HCT116 (cell line): Measurements from ENCODE around the gene SHH. TPM values are rescaled to one million over a fixed set of nuclear protein-coding genes. Genes with fewer than 3 reads are reported as not detected.

Experiments
- ATAC-seq: fragments of 200-7000 bp; cut with Tn5 transposase; 2 replicates; pipeline ENCODE4 v1.9.1; 2020; ENCODE audit warnings: mild to moderate bottlenecking, moderate library complexity
- BruUV-seq: library from RNA; stranded (reverse); fragments of 400-500 nt; replicated peaks from 2 replicates; lab custom pipeline; 2021; lab: Mats Ljungman, UMichigan
- CTCF ChIA-PET: fragments of 300-600 bp; sonication (Branson Sonifier 250); formaldehyde crosslinking; loops from one replicate; lab custom pipeline; 2021; ENCODE audit warnings: antibody characterized with exemption; lab: Charles Lee
- POLR2A ChIA-PET: fragments of 300-600, 350-600 bp; sonication (Branson Sonifier 250); formaldehyde crosslinking; loops from one replicate; lab custom pipeline; 2021; ENCODE audit warnings: antibody characterized with exemption; lab: Charles Lee
- RAD21 ChIA-PET, 2 experiments: fragments of 300-600 bp; sonication (Branson Sonifier 250); formaldehyde crosslinking; loops; one replicate each; lab custom pipeline; 2023; ENCODE audit warnings: low total read pairs in 2 of 2; ENCODE audit not compliant: uncharacterized antibody in 2 of 2, unreplicated experiment in 2 of 2, low non-redundant PET in 1 of 2; lab: Charles Lee
- DNase-seq: peaks from one replicate; pipeline ENCODE4 v3.0.0-alpha.2; 2010; ENCODE audit warnings: low read depth, low spot score
- H2AFZ ChIP-seq: fragments of 200-600 bp; shearing (Covaris generic), sonication (generic); 2 replicates; pipeline ENCODE4 v1.6.1; 2017; ENCODE audit warnings: low read depth, mixed run types, mixed read lengths, antibody characterized with exemption, low read length; ENCODE audit not compliant: poor library complexity, severe bottlenecking
- H3K27ac ChIP-seq: 2 replicates; pipeline ENCODE4 v1.5.1; 2012; ENCODE audit warnings: low read depth, low read length
- H3K27me3 ChIP-seq: fragments of 200-600 bp; sonication (generic); 2 replicates; pipeline ENCODE4 v1.6.1; 2016; ENCODE audit warnings: mixed run types, low read length, mixed read lengths; ENCODE audit not compliant: insufficient read depth
- H3K36me3 ChIP-seq, 2 experiments: fragments of 200-500 bp in 1 of 2; fragments of 200-600 bp in 1 of 2; sonication (Bioruptor generic) in 1 of 2; sonication (generic) in 1 of 2; 2 replicates each; pipeline versions ENCODE4 v1.5.1 to v1.6.1; 2014 to 2016; ENCODE audit warnings: low read length in 2 of 2, inconsistent platforms in 1 of 2, mixed read lengths in 1 of 2, mixed run types in 1 of 2; ENCODE audit not compliant: insufficient read depth in 2 of 2, control insufficient read depth in 1 of 2
- H3K4me1 ChIP-seq, 2 experiments: fragments of 200-600 bp in 1 of 2; sonication (generic) in 1 of 2; 2 replicates each; pipeline versions ENCODE4 v1.5.1 to v1.6.1; 2012 to 2017; ENCODE audit warnings: low read length in 2 of 2, inconsistent platforms in 1 of 2, mild to moderate bottlenecking in 1 of 2, mixed read lengths in 1 of 2, mixed run types in 1 of 2, moderate library complexity in 1 of 2; ENCODE audit not compliant: insufficient read depth in 2 of 2, control insufficient read depth in 1 of 2
- H3K4me2 ChIP-seq: fragments of 200-600 bp; sonication (generic); 2 replicates; pipeline ENCODE4 v1.6.1; 2017; ENCODE audit warnings: mixed run types, low read length, mixed read lengths
- H3K4me3 ChIP-seq, 2 experiments: fragments of 200-600 bp in 1 of 2; sonication (generic) in 1 of 2; replicated peaks in 1 of 2; 2 replicates each; pipeline ENCODE4 v1.5.1; 2011 to 2016; ENCODE audit warnings: low read length in 2 of 2, control low read depth in 1 of 2, low read depth in 1 of 2, mild to moderate bottlenecking in 1 of 2, mixed read lengths in 1 of 2, mixed run types in 1 of 2
- H3K79me2 ChIP-seq: fragments of 200-600 bp; sonication (generic); 2 replicates; pipeline ENCODE4 v1.6.1; 2017; ENCODE audit warnings: mild to moderate bottlenecking, mixed run types, low read length, moderate library complexity, mixed read lengths; ENCODE audit not compliant: insufficient read depth
- H3K9ac ChIP-seq: fragments of 200-600 bp; sonication (generic); 2 replicates; pipeline ENCODE4 v1.6.1; 2016; ENCODE audit warnings: low read length, mixed read lengths
- H3K9me2 ChIP-seq: fragments of 200-600 bp; sonication (generic), shearing (Covaris generic); 2 replicates; pipeline ENCODE4 v1.6.1; 2017; ENCODE audit warnings: mixed run types, mild to moderate bottlenecking, moderate library complexity; ENCODE audit not compliant: insufficient read depth
- H3K9me3 ChIP-seq, 2 experiments: fragments of 200-500 bp in 1 of 2; fragments of 200-600 bp in 1 of 2; sonication (Bioruptor generic) in 1 of 2; sonication (generic) in 1 of 2; 2 replicates each; pipeline ENCODE4 v1.6.1; 2014 to 2017; ENCODE audit warnings: low read length in 2 of 2, mixed read lengths in 2 of 2, inconsistent platforms in 1 of 2, low read depth in 1 of 2, mild to moderate bottlenecking in 1 of 2, mixed run types in 1 of 2, moderate library complexity in 1 of 2; ENCODE audit not compliant: control insufficient read depth in 1 of 2, insufficient read depth in 1 of 2
- H4K20me1 ChIP-seq: fragments of 200-600 bp; sonication (generic), shearing (Covaris generic); 2 replicates; pipeline ENCODE4 v1.6.1; 2017; ENCODE audit warnings: mixed run types, mild to moderate bottlenecking, moderate library complexity; ENCODE audit not compliant: insufficient read depth
- FOSL1 ChIP-seq: IDR thresholded peaks from 2 replicates; pipeline ENCODE4 v1.6.1; 2012; ENCODE audit warnings: low read depth
- intact Hi-C: fragments of 100-400 bp; cut with micrococcal nuclease; formaldehyde crosslinking; loops from 2 replicates; pipeline ENCODE4 v1.10.0; 2022
- total RNA-seq: library from RNA; stranded (reverse); gene quantifications from one replicate; pipeline ENCODE4 v1.2.1, GENCODE V29; 2021; ENCODE audit not compliant: unreplicated experiment
- TF ChIP-seq, protein P1 (sequence below), 3 experiments: fragments of 200-600 bp in 1 of 3; sonication (generic) in 1 of 3; IDR thresholded peaks in 2 of 3; conservative IDR thresholded peaks in 1 of 3; 2 replicates each; pipeline ENCODE4 v1.5.1; 2012 to 2017; ENCODE audit warnings: low read depth in 2 of 3, low read length in 2 of 3, antibody characterized with exemption in 1 of 3, borderline replicate concordance in 1 of 3, control low read depth in 1 of 3, mild to moderate bottlenecking in 1 of 3, mixed read lengths in 1 of 3, mixed run types in 1 of 3, moderate library complexity in 1 of 3; ENCODE audit not compliant: insufficient read depth in 1 of 3

SHH gene
- total RNA-seq, 1 experiment from 2014 or later, result 0.32 TPM

DNA sequence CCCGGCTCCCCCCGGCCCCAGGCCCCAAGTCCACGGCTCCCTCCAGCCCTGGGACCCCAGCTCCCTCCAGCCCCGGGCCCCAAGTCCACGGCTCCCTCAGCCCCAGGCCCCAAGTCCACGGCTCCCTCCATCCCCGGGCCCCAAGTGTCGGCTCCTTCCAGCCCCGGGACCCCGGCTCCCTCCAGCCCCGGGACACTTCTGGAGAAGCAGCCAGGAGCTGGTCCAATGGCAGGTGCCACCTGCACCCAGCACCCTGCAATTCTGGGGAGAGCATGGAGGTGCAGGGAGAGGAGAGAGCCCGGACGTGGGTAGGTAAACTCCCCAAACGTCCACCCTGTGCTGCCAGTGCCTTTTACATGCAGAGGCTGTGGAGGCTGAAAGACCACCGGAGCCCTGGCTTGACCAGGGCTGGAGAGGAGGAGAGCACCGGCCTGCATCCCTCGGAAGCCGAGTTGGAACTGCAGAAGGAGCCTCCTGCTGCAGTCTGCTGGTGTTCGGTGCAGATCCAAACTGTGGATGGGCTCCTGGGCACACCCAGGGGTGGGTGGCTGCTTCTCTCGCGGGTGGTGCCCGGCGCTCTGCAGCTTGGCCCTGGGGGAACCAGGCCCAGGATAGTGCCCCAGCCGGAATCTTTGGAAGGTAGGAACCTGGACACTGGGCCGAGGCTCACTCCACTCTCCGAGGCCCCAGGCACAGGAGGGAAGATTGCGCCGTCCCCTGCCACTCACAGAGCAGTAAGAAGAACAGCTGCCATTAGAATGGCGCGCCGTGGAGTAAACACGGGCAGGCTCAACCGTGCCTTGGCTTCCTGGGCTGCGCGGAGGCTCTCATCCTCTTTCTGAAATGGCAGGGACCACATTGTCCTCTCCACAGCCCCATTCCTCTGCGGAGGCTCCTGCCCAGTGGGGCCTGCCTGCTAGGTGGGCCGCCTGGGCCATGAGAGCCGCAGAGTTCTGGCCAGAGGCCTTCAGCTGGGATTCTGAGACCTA is 14.7 kb downstream of the SHH start:
- RAD21 ChIA-PET, result no interaction called here
- intact Hi-C loops, result loop anchor here (1.0 to 10.0 kb wide), 6 partner anchors 675 to 1477 kb away; partner anchors contain the start of gene NOM1
- ATAC-seq (peak; percentile 55), DNase-seq (no peak)
- POLR2A ChIA-PET, result no interaction called here
- no TSS peak for BruUV-seq
- Histone ChIP-seq H3K9me3 (no peaks in the 10 kb centered on the region), H3K4me1 (no peaks in the 10 kb centered on the region; a peak in 1 of 4 replicates), H3K4me2 (peak overlapping the region; percentile 32; the same call in 1 of the 2 replicates), H3K79me2 (no peaks in the 10 kb centered on the region), H2AFZ (no peak overlapping the region), H3K9ac (no peak overlapping the region), H3K36me3 (no peaks in the 10 kb centered on the region), H3K9me2 (no peaks in the 10 kb centered on the region), H3K27ac (no peak overlapping the region), H3K4me3 (no peak overlapping the region), H4K20me1 (no peaks in the 10 kb centered on the region), H3K27me3 (no peaks in the 10 kb centered on the region)
- CTCF ChIA-PET, result no interaction called here
- TF ChIP-seq FOSL1, result no peak
- TF ChIP-seq, protein P1, sequence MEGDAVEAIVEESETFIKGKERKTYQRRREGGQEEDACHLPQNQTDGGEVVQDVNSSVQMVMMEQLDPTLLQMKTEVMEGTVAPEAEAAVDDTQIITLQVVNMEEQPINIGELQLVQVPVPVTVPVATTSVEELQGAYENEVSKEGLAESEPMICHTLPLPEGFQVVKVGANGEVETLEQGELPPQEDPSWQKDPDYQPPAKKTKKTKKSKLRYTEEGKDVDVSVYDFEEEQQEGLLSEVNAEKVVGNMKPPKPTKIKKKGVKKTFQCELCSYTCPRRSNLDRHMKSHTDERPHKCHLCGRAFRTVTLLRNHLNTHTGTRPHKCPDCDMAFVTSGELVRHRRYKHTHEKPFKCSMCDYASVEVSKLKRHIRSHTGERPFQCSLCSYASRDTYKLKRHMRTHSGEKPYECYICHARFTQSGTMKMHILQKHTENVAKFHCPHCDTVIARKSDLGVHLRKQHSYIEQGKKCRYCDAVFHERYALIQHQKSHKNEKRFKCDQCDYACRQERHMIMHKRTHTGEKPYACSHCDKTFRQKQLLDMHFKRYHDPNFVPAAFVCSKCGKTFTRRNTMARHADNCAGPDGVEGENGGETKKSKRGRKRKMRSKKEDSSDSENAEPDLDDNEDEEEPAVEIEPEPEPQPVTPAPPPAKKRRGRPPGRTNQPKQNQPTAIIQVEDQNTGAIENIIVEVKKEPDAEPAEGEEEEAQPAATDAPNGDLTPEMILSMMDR (IDR thresholded peaks at IDR 0.05 in 2 of 3, conservative IDR thresholded peaks at IDR 0.05 in 1 of 3; ENCODE audit: borderline replicate concordance in 1 of 3, insufficient read depth in 1 of 3, low read depth in 2 of 3, low read length in 2 of 3), result 0 out of 6 replicates have a peak, but pooled peaks of 1 of the 3 experiments have one; percentile 0
